NCI-H1105 (cell line): ENCODE measurements around the gene CC2D1A.

ENCODE experiments used
- DNase-seq: peaks from one replicate; lab custom pipeline; 2025; lab: John Stamatoyannopoulos, UW

CC2D1A gene

GRCh38 chr19:13877303-13877702, 28.7 kb upstream of the CC2D1A start:
- no peak for DNase-seq

DNA sequence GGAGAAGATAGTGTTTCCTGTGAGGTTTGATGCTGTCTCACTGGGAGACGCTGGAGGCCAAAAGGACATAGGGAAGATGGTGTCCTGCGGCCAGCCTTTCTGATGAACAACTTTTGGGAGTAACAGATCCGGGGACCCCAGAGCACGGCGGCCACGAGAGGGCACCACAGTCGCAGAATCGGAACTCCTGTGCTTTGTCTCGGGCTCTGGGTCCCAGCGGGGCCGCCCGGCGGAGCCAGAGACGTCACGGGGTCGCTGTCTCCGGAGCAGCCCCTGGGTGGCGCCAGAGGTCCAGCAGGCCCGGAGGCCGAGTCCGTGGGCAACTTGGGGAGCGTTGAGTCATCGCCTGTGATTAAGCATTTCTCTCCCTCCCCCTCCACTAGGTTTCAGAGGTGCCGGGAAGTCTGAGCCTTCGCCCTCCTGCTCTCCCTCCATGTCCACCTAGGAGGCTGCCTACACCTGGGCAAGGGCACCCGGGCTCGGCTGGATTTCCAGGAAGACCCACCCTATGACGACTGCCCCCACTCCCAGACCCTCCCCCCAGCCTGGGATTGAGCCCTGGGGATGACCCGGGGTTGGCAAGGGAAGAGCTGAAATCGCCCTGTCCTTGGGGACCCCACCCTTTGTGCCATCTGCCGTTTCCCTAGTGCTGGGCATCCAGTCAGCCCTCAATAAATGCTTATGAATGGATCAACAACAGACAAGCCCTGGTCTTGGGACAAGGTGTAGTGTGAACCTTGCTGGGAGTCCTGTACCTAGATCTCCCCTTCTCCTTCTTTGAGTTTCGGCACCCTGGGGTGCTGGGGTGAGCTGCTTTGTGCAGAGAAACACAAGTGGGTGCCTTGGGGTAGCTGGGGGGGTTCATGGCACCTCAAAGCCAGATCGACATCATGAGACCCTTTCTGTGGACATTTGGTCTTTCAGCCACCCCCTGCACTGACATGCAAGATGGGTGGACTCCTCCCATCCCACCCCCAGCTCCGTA, 25.6 kb upstream of the CC2D1A start:
- peak; percentile 93 for DNase-seq

- no peak for DNase-seq
These were observed 24.7 kb upstream of the CC2D1A start for GRCh38 chr19:13881251-13881691.

DNA sequence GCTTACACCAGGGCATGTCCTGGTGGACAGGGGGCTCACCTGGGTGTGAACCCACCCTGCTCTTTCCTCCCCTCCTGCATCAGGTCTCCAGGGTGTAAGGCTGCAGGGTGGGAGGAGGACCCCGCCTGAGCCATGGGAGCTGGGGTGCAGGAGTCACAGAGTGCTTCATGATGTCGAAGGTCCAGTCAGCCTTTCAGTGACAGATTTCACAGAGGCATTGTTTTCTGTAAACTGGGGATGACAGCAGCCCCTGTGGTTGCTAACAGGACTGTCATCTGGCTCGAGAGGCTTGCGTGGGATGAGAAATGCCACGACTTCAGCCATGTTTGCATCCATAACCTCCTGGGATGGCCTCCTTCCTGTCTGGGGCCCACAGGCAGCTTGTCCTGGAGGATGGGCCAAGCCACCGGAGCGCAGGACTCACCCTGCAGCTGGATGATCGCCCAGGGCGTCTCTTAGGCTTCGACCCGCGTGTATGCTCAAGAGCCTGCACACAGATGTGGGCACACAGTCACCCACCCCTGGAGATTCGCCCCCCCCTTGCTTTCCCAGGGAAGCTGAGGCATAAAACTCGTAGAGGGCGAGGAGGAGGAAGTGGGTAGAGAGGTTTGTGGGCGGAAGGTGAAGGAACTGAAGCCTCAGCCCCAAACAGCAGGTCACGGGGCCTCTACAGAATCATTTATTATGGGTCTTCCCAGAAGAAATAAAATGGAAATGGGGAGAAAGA, 24.1 kb upstream of the CC2D1A start:
- DNase-seq, result no peak

DNA sequence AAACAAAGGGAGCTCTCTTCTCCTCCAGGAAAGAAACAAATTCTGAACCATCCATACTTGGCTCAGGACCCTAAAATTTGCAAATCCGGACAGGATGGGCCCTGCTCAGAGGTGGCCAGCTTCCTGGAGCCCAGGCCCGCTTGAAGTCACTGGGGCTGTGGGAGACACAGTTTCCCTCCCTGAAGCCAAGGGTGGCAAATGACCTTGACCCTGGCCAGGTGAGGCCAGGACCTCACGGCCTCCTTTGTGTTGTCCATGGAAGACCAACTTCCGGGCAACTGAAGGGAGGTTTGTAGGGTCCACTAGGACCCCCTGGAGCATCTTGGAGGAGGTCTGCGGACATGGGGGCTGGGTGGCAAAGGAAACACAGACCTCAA, 23.6 kb upstream of the CC2D1A start:
- no peak for DNase-seq

GRCh38 chr19:13882836-13883235, 23.2 kb upstream of the CC2D1A start:
- no peak for DNase-seq

DNA sequence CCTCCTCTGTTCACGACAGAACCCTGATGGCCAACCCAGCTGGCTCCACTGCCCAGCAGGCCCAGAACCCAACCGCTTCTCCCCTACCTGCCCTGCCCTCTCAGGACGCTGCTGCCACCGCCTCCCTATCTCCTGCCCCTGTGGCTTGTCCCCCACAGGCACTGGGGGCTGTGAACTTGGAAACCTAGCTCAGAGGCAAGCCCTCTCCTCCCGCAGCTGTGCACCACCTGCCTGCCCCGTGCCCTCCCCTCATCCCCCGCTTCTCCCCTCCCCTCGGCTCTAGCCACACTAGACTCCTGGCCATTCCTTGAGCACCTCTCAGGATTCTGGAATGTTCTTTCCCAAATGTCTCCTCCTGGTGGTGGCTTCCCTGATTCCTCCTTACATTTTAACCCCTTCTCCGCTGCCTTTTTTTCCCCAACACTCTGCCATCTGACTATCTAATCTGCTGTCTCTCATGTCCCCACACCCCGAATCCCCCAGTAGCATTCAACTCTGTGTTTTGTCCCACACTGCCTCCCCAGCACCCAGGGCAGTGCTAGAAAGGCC, 22.4 kb upstream of the CC2D1A start:
- DNase-seq, result no peak

DNA sequence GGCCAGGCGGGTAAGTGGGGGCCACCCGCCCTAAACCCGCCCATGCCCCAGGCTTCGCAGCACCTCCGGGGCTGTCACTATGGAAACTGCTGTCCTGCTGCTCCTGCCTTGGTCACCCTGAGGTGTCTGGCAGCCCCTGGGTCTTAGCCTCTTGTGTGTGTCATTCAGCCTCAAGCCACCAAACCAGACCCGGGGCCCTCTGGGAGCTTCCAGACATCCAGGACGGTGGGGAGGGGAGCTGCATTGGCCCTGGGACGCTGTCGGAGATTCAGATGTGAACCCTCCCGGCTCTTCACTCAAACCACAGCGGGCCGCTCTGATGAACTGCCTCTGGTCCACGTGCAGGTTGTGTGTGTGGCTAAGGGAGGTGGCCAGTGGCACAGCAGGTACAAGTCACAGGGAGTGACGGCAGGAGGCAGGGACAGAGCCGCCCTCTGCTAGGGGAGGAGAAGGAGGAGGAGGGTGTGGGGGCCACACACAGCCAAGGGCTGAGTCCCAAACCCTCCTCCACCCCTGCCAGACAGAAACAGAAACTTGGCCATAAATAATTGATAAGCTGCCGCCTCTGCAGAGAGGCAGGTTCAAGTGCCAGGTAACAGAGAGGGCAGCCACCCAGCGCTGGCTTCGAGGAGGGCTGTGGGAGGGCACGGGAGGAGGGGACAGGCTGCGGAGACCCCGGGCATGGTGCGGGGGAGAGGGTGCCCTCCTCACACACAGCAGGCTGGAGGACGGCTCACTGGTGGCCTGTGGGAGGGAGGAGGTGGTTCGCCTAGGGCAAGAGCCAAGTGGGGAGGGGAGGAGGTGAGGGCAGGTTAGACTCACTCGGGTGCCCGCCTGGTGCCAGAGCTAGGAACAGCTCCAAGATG, 21.0 kb upstream of the CC2D1A start:
- peak; percentile 55 for DNase-seq

- no peak for DNase-seq
These were observed 20.1 kb upstream of the CC2D1A start for GRCh38 chr19:13885826-13886365.

- no peak for DNase-seq
These were observed 19.0 kb upstream of the CC2D1A start for GRCh38 chr19:13887018-13887436.

DNA sequence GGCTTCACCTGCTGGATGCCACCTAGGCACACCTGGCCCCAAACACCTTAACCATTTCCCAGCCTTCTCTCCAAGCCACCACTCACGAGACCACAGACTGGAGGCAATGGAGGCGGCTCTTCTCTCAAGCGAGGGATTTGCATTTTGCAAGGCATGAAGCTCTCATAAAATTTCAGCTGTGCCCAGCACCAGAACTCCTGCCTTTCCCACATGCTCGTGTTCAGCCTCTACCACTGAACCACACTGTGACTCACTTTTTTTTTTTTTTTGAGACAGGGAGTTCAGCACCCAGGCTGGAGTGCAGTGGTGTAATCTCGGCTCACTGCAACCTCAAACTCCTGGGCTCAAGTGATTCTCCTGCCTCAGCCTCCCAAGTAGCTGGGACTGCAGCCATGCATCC, 18.5 kb upstream of the CC2D1A start:
- DNase-seq, result no peak

- DNase-seq, result no peak
These were observed 17.7 kb upstream of the CC2D1A start for GRCh38 chr19:13888281-13888680.

DNA sequence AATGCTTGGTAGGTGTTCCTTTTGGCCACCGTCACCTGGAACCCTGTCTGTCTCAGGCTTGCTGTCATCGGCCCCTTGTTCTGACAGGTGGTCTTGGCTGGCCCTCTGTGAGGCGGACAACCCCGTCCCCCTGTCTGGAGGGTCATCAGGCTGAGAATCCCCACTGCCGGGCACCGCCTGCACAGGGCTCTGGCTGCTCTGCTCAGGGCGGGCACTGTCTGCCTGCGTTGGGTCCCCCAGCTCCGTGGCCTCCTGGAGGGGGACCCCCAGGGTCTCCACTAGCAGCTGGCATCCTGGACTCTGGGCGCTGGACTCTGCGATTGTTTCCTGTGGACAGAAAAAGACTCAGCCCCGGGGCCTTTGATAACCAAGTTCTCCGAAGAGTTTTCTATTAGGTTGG, 15.9 kb upstream of the CC2D1A start:
- DNase-seq, result no peak

GRCh38 chr19:13892870-13893269, 13.1 kb upstream of the CC2D1A start:
- DNase-seq, result no peak

DNA sequence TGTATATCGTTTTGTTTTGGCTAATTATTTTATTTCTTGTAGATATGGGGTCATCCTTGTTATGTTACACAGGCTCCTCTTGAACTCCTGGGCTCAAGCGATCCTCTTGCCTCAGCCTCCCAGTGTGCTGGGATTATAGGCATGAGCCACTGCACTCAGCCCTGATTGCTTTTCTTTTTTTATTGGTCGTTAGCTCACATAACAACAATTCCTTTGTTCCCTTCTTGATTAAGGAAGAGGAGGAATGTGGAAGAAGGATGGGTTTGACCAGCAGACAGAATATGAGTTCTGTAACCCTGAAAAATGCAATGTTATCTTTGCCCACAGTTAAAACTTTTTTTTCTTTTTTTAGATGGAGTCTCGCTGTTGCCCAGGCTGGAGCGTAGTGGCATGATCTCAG, 11.4 kb upstream of the CC2D1A start:
- no peak for DNase-seq

DNA sequence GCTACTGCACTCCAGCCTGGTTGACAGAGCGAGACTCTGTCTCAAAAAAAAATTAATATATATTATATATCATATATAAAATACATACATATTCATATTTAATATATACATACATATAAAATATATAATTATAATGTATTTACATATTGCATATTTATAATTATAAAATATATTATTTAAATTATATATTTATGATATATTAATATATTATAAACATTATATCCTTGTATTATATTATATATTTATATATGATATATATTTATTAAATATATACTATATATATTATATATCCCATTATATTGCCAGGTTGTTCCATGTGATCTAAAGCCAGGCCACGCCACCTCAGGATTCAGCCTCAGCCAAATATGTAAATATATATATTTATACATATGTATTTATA, 9.8 kb upstream of the CC2D1A start:
- DNase-seq, result no peak

DNA sequence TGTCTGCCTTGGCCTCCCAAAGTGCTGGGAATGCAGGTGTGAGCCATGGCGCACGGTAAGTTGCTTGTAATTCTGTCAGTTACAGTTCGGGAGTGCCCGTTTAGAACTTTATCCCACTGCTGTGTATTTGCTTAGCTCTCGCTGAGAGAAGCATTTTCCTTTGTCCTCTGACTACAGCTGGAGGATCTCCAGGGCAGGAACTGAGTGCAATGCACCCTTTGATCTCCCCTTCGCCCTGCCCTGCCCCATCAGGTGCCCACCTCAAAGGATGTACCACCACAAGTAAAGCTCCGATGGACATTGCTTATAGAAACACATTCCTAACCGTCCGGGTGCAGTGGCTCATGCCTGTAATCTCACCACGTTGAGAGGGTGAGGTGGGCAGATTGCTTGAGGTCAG, 6.6 kb upstream of the CC2D1A start:
- no peak for DNase-seq

- no peak for DNase-seq
These were observed 6.0 kb upstream of the CC2D1A start for GRCh38 chr19:13899912-13900584.

DNA sequence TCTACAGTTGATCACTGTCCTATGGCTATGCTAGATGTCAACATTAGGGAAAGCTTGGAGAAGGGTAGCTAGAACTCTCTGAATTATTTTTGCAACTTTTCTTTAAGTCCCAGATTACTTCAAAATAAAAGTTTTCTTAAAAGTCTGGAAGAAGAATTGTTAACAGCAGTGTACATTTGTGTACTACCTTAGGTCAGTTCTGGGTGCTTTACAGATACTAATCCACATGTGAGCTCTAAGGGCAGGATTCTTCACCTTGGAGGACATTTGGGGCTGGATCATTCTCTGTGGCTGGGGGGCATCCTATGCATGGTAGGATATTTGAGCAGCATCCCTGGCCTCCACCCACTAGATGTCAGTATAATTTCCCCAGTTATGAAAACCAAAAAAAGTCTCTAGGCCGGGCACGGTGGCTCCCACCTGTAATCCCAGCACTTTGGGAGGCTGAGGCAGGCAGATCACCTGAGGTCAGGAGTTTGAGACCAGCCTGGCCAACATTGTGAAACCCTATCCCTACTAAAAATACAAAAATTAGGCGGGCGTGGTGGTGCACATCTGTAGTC, 2.9 kb upstream of the CC2D1A start:
- no peak for DNase-seq

DNA sequence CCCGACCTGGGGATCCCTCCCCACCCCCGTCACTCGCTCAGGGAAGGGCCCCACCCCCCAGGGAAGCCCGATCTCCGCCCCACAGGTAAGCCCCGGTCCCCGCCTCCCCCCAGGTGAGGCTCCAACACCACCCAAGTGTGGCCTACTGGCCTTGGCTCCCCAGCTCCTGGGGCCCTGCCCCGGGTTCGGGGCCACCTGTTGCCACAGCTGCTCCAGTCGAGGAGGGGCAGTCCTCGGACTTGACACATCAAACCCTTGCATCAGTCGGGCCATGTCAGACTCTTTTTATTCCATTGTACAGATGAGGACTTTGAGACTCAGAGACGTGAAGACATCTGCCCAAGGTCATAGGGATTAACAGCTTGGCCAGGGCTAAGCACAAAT, 512 bp downstream of the CC2D1A start:
- DNase-seq, result no peak

- no peak for DNase-seq
These were observed 909 bp downstream of the CC2D1A start for GRCh38 chr19:13906910-13907309.
